Ovary (tissue), 3 donors: ENCODE results near the gene HNRNPUL1.

Experiments
- CTCF ChIP-seq, 3 donors: fragments of 450-650 bp in 2 of 3; fragments of 200-600 bp in 1 of 3; IDR thresholded peaks; one replicate each; pipeline versions ENCODE4 v1.5.1 to v1.8.0; 2016 to 2022; ENCODE audit warnings: antibody characterized with exemption in 3 of 3, mild to moderate bottlenecking in 1 of 3
- POLR2A ChIP-seq: fragments of 450-650 bp; IDR thresholded peaks from one replicate; pipeline ENCODE4 v1.6.1; 2017; ENCODE audit warnings: antibody characterized with exemption, mild to moderate bottlenecking, moderate library complexity
- donor health status: DM: no; HTN: no; CAD: no.

GRCh38 chr19:41234512-41235168 lies 29.5 kb upstream of the HNRNPUL1 start:
- TF ChIP-seq CTCF (IDR thresholded peaks at IDR 0.05), result no peak
- TF ChIP-seq POLR2A, result no peak
